HL-60/S4 (cell line): Measurements from ENCODE around the gene UNC45A.
"Not testable (repeated sequence)": the region's sequence is repeated elsewhere in the genome, so short reads cannot be mapped to it uniquely, and the experiment has no call there.

Source experiments
- in situ Hi-C: fragments of 300-500 bp; cut with MboI; formaldehyde crosslinking; loops from 2 replicates; pipeline ENCODE4 v1.14.3; 2022; ENCODE audit warnings: low sequenced_read_pairs

Gene UNC45A

DNA sequence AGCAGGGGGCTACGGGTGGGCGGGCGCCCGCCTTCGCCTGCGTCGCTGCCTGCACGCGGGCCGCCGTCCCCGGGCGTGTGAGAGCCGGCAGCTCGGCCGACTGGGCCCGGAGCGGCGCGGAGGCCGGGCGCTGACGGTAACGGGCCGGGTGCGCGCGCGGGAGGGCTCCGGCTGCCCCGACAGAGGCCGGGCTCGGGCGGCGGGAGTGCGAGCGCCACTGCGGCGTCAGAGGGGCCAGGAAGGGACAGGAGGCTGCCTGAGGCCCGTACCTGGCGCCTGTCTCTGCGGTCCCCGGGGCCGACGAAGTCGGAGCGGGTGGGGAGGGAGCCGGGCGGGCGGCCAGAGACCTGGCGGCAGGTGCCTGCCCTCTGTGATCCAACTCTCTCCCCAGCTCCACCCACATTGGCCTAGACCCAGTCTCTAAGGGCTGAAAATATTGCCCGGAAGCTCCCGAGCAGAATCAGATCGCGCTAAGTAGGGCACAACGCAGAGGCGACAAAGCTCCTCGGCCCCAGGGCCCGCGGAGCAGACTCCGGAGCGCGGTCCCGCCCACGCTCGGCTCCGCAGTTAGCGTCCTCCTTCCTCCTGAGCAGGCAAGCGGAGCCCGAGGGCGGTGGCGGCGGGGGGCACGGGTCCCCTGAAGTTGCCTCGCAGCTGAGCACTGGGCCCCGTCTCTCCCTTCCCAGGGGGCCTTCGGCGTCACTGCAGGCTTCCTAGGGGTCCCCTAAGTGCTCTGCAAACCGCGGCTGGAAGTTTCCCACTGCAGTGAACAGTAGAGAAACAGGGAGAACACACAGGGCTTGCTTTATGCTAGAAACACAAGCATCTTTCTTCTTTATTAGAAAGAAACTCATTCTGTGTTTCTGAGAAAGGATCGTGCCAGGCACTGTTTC, 32.0 kb upstream of the UNC45A start, which contains the start of gene MAN2A2:
Gene MAN2A2 (plus strand): TSS at position 463 of the 893 bp plus-strand sequence. CDS start 906 bp downstream, outside the sequence.
- in situ Hi-C loops = no loop called here

DNA sequence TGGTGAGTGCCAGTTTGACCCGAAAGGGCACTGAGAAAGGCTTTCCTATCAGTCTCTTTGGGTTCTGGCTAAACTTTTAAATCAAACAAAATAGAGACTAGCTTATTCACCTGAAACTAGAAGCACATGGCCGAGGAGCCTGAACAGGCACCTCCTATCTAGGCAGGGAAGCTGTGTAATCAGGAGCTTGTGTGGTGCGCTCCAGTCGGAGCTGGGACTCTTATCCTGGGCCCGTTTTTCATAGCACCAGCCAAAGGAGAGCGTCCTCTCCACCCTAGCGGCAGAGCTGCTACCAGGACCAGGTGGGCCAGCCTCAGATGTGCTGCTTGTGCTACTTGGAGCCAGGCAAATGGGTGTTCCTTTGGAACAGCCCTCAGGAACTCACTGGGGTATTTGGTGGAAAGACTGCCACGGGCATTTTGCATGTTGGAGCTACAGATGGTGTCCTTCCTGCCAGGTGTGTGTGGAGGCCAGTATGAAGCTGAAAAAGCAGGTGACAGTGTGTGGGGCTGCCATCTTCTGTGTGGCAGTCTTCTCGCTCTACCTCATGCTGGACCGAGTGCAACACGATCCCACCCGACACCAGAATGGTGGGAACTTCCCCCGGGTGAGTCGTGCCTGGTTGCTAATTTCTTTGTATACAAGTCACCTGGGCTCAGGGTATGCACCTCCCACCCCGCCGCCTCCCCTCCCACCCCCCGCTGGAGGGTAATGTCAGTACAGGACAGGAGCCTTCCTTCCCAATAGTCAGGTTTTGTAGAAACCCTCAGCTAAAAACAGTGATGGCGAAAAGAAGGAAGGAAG, 31.1 kb upstream of the UNC45A start:
- in situ Hi-C loops = no loop called here

DNA sequence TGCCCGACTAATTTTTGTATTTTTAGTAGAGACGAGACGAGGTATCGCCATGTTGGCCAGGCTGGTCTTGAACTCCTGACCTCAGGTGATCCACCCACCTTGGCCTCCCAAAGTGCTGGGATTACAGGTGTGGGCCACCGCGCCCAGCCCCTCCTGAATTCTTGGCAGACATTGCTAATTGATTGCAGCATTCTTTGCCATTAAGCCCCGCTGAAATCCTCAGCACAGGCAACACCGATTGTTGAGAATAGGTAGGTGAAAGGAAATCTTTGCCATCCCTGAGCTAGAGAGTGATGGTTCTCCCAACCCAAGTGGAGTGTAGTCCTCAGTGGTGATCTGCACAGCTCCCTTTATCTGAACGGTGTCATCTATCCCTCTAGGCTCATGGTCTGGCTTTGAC, 30.3 kb upstream of the UNC45A start:
- in situ Hi-C loops = no loop called here

DNA sequence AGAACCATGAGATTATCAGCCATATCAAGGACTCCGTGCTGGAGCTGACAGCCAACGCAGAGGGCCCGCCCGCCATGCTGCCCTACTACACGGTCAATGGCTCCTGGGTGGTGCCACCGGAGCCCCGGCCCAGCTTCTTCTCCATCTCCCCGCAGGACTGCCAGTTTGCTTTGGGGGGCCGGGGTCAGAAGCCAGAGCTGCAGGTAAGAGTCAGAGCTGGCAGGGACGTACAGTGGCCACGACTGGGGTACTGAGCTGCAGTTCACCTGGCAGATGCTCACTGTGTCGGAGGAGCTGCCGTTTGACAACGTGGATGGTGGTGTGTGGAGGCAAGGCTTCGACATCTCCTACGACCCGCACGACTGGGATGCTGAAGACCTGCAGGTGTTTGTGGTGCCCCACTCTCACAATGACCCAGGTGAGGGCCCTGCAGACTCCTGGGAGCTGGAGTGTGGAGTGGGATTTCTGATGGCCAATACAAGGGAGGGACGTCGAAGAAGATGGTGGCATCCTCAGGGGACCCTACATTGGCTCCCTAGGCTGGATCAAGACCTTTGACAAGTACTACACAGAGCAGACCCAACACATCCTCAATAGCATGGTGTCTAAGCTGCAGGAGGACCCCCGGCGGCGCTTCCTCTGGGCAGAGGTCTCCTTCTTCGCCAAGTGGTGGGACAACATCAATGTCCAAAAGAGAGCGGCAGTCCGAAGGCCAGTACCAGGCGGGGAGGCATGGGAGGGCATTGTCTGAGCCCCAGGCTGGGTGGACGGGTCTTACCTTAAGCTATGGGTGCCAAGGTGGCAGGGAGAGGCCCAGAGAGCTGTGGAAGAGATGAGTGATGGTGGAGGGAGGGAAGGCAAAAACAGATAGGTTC, 29.5 kb upstream of the UNC45A start:
- in situ Hi-C loops = no loop called here

DNA sequence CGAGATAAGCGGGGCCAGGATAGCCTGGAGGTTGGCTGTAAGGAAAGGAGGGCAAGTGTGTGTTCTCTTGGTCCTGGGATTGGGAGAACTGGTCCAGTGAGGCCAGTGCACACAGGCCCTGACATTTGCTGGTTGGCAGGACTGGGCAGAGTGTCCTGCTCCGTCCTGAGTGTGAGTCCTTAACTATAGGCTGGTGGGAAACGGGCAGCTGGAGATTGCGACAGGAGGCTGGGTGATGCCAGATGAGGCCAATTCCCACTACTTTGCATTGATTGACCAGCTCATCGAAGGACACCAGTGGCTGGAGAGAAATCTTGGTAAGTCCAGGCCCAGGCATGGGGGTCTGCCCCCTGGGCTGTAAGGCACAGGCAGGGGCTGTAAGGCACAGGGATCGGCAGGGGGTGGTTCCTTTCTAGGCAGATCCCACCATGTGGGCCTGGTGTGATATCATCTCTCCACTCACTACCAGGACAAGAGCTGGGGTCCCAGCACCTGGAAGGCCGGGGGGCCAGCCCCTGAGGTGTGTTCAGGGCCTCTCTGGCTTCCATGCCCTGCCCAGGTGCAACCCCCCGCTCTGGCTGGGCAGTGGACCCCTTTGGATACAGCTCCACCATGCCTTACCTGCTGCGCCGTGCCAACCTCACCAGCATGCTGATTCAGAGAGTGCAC, 28.8 kb upstream of the UNC45A start:
- in situ Hi-C loops = no loop called here

DNA sequence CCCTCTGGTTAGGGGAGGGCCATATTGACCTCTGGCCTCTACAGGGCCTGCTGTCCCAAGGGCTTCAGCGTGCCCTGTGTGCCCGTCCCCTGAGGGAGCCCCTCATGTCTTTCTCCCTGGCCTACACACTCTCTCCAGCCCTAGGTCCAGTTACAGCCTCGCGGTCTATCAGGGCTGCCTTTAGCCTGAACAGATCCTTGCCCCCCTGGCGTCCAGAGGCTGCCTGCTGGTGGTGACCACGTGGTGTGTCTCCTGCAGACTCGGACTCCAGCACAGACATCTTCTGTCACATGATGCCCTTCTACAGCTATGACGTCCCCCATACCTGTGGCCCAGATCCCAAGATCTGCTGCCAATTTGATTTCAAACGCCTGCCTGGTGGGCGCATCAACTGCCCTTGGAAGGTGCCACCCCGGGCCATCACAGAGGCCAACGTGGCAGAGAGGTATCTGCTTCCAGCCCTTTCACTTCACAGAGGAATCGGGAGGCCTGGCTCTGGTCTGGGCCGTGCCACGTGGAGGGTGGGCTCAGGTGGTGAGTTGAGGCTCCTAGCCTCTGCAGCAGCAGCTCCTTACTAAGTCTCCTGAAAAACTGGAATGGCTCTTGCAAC, 27.9 kb upstream of the UNC45A start:
- in situ Hi-C loops = no loop called here

DNA sequence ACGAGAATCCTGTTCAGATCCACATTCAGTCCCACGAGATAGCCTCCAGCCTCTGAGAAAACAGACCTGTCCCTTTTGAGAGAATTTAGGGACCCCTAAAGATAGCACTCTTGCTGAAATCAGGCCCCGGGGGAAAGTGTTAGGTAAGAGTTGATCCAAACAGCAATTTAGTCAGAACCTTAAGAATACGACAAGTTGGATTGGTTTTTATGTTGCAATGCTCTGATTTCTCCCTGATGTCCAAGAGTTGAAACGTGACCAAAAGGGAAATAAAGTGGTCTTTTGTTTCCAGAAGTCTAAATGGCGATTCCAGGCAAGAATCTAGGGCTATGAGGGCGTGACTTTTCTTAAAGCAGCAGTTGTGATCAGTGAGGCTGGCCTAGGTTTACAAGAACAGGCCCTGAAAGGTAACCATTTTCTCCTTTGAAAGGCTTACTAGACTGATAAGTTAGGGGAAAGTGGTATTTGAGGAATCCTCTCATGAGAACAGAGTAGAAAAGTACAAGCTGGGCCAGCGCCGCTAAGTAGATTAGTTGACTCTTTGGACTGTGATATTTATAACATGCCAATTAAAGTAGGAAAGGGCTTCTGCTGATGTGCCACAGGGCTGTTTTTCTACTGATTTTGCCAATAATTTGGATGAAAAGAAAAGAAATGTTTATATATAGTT, 27.1 kb upstream of the UNC45A start:
- in situ Hi-C loops = no loop called here

DNA sequence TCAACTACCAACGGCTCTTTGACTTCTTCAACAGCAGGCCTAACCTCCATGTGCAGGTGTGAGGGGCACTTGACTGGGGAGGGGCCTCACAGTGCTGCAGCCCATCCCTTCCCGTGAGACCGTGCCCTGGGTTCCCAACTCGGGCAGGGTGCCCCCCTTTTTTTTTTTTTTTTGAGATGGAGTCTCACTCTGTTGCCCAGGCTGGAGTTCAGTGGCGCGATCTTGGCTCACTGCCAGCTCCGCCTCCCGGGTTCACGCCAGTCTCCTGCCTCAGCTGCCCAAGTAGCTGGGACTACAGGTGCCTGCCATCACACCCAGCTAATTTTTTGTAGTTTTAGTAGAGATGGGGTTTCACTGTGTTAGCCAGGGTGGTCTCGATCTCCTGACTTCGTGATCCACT, 25.6 kb upstream of the UNC45A start:
- in situ Hi-C loops = not testable (repeated sequence)

DNA sequence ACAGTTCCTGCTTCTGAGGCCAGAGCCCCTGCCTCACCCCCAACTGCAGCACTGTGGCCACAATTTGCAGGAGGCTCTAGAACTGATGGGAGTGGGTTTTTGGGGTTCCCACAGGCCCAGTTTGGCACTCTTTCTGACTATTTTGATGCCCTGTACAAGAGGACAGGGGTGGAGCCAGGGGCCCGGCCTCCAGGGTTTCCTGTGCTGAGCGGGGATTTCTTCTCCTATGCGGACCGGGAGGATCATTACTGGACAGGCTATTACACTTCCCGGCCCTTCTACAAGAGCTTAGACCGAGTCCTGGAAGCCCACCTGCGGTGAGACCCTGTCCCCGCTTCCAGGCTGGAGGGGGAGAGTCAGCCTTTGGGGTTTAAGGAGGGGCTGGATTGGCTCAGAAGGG, 25.1 kb upstream of the UNC45A start:
- in situ Hi-C loops = no loop called here

DNA sequence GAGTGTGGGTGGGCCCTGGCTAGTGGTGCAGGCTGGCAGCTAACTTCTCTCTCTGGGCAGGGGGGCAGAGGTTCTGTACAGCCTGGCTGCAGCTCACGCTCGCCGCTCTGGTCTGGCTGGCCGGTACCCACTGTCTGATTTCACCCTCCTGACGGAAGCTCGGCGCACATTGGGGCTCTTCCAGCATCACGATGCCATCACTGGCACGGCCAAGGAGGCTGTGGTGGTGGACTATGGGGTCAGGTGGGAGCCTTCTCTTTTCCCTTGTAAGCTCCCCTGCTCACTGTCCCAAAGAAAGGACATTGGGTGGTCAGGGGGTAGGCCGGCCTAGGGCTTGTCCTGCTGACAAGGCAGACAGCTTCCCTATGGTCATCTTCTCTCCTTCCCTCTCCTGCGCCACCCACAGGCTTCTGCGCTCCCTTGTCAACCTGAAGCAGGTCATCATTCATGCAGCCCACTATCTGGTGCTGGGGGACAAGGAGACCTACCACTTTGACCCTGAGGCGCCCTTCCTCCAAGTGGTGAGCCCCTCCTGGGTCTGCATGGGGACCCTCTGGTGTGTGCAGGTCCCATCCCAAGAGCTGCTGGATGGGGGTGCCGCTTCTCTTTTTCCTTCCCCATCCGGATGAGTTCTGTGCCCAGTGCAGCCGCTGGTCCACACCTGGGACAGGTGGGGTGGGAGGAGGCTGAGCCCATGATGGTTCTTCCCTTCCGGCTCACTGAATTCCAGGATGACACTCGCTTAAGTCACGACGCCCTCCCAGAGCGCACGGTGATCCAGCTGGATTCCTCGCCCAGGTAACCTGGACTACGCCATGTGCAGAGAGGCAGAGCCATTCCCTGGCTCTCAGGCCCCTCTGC, 24.4 kb upstream of the UNC45A start:
- in situ Hi-C loops = no loop called here

DNA sequence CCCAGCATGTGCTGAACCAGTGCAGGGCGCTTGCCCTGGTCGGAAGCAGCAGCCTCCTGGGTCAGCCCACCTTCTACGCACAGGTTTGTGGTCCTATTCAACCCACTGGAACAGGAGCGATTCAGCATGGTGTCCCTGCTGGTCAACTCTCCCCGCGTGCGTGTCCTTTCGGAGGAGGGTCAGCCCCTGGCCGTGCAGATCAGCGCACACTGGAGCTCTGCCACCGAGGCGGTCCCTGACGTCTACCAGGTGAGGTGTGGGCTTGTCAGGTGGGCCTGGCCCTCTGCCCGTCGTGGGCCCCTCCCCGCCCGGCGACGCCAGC, 23.8 kb upstream of the UNC45A start:
- in situ Hi-C loops = no loop called here

DNA sequence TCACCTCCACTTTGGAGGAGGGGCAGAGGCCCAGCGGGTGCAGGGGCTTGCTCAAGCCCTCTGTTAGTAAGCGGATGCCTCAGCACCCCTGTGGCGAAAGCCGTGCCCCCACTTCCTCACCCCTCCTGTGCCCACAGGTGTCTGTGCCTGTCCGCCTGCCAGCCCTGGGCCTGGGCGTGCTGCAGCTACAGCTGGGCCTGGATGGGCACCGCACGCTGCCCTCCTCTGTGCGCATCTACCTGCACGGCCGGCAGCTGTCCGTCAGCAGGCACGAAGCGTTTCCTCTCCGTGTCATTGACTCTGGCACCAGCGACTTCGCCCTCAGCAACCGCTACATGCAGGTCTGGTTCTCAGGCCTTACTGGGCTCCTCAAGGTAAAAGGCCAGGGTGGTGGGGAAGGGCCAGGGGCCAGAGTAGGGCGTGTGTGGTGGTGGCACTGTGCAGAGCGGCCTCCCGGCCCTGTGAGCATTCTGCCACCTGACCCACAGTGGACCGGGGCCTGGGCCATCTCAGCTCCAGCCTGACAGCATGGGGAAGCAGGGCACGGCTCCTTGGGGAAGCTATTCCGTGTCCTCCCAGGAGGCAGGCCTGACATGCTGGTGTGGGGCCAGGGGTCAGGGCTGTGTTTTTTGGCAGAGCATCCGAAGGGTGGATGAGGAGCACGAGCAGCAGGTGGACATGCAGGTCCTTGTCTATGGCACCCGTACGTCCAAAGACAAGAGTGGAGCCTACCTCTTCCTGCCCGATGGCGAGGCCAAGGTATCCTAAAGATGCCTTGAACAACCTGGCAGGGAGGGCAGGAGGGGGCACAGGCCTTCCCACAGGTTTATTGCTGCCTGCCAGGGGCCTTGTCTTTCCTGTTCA, 22.9 kb upstream of the UNC45A start:
- in situ Hi-C loops = no loop called here

DNA sequence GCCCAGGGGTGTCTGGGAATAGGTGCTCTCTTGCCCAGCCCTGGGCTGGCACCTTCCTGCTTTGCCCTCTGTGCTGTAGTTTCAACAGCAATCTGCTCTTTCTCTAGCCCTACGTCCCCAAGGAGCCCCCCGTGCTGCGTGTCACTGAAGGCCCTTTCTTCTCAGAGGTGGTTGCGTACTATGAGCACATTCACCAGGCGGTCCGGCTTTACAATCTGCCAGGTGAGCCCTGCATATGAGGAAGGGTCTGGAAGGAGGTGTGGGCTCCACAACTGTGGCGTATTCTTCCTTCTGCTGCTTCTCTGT, 22.4 kb upstream of the UNC45A start:
- in situ Hi-C loops = no loop called here

DNA sequence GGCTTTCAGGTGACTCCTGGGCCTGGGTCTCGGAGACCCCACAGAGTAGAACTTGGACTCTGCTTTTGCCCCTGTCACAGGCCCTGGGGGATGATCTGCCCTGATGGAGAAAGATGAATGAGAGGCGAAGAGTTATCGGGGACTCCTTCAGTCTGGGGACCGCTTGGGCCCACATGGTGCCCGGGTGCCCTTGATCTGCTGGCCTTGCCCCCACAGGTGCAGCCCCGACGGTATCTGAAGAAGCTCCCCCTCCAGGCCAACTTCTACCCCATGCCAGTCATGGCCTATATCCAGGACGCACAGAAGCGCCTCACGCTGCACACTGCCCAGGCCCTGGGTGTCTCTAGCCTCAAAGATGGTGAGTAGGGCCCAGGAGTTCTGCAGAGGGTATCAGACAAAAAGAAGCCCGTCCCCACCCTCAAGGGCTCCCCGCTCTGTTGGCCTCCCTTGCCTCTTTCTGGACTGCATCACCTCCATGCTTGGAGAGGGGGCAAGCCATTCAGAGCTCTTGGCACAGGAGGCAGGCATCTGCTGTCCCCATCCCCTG, 21.6 kb upstream of the UNC45A start:
- in situ Hi-C loops = no loop called here

DNA sequence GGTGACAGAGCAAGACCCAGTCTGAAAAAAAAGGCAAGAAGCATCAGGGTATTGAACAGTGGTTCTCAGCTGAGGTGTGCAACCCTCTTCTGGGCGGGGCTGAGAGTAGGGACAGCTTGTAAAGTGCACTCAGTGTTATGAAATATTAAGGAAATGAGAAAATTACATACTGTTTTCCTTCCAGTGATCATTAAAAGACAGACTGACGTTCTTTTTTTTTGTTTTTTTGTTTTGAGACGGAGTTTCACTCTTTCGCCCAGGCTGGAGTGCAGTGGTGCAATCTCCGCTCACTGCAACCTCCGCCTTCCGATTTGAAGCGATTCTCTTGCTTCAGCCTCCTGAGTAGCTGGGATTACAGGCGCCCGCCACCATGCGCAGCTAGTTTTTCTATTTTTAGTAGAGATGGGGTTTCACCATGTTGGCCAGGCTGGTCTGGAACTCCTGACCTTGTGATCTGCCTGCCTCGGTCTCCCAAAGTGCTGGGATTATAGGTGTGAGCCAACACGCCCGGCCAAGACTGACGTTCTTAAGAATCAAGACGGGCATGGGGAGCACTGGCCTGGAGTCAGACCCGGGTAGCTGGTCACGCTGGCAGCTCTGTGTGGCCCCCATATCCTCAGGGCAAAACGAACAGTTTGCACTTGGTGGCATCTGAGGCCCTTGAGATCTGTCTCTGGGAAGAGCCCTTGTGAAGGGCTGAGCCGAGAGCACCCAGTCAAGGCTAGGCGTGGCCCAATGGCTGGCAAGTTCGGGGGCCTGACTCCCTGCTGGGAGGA, 20.6 kb upstream of the UNC45A start:
- in situ Hi-C loops = no loop called here

DNA sequence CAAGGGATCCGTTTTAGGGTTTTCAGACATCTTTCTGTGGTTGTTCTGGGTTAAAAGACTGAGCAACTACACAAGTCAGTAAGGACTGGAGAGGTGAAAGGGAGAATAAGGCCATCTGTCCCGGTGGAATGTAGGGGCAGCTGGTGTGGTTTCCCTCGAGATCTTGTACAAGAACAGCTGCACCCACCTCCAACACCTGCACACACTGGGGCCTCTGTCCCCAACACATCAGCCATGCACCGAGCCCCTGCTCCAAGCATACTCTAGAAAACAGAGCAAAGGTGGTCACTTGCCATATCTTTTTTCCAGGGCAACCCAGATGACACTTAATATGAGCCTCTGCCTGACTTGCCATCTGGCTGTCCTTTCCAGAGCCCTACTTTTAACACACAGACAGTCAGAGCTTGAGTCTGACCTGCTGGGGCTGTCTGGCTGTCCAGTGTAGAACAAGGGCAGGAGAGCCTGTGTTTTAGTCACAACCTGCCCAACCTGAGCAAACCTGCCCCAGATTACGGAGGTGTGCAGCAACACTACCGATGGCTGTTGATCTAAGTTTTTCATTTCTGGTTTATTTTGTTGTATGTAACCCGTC, 19.8 kb upstream of the UNC45A start:
- in situ Hi-C loops = no loop called here
